ENCODE data around the gene PFKFB2.

GRCh38 chr1:207024202-207025145, 28.6 kb upstream of the PFKFB2 start:
- TF ChIP-seq ZNF433 (tag by site-specific recombination; IDR thresholded peaks at IDR 0.05; ENCODE audit: low read depth) (no peak), TRIM28 (IDR thresholded peaks at IDR 0.05; ENCODE audit: borderline replicate concordance, low read length) (no peak), ZNF274 (IDR thresholded peaks at IDR 0.05; ENCODE audit: low read length) (no peak), ZNF274 (tag by site-specific recombination; IDR thresholded peaks at IDR 0.05; ENCODE audit: borderline replicate concordance) (no peak), ZNF394 (tag by site-specific recombination; IDR thresholded peaks at IDR 0.05; ENCODE audit: borderline replicate concordance) (no peak)

All from HEK293 (cell line).